Middle frontal gyrus (tissue), 1 donor: ENCODE data around the gene PCGF3.

Experiments used
- DNase-seq: peaks from one replicate; pipeline ENCODE4 v3.0.0-alpha.2; 2015; ENCODE audit warnings: low spot score; ENCODE audit errors: extremely low spot score

Gene PCGF3

GRCh38 chr4:705278-706082 lies at the start of gene PCGF3:
Gene PCGF3, plus strand, starts transcription at chr4:705832. Its CDS starts 27,849 bp downstream, at chr4:733681.
- DNase-seq = peak; percentile 88

GRCh38 chr4:656436-657337 lies 48.9 kb upstream of the PCGF3 start:
- no peak for DNase-seq

GRCh38 chr4:657338-657833 lies 48.2 kb upstream of the PCGF3 start:
- DNase-seq = no peak

DNA sequence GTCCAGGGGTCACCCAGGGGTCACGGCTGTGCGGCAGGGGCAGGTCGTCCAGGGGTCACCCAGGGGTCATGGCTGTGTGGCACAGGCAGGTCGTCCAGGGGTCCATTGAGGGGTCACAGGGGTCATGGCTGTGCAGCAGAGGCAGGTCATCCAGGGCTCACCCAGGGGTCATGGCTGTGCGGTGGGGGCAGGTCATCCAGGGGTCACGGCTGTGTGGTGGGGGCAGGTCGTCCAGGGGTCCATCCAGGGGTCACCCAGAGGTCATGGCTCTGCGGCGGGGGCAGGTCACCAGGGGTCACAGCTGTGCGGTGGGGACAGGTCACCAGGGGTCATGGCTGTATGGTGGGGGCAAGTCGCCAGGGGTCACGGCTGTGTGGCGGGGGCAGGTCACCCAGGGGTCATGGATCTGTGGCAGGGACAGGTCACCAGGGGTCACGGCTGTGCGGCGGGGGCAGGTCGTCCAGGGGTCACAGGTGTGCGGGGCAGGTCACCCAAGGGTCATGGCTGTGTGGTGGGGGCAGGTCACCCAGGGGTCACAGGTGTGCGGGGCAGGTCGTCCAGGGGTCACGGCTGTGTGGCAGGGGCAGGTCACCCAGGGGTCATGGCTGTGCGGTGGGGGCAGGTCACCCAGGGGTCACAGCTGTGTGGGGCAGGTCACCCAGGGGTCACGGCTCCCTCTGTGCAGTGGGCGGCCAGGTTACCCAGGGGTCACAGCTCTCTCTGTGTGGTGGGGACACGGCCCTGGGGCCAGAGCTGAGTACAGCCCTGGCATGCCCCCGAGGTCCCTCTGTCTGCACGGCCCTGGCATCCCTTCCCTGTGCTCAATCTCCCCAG lies 47.6 kb upstream of the PCGF3 start:
- DNase-seq = no peak

DNA sequence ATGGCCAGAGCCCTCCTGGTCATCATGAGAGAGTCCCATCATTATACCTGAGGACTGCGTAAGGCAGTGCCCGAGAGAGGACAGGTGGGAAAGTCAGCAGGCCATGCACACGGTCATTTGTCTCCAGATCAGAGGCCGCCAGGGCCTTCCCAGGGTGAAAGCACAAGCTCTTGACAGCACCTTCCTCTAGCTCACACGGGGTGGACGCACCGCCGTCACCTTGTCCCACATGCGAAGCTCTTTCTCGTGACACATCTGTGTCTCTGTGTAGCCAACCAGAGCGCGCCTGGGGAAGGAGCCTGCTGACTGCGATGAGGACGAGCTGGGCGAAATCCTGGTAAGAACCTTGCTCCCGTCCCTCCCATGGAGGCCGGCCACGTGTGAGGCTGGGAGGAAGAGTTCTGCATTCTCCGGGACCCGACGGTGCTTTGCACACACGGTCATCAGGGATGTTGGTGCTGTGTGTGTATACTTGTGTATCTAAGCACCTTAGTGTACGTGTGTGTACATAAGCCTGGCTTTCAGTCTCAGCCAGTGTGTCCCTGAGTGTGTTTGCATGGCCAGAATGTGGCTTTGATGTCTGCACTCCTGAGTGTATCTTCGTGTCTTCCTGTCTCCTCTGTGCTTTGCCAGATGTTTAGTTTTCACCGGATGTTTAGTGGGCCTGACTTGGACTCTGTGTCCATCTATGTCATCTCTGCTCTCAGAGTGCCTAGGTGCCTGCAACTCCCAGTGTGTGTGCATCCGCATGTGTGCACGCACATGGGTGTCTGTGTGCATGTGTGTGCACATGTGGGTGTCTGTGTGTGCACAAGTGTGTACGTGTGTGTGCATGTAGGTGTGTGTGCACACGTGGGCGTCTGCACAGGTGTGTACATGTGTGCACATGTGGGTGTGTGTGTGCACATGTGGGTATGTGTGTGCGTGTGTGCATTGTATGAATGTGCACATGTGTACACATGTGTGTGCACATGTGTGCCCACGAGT lies 46.7 kb upstream of the PCGF3 start:
- no peak for DNase-seq

DNA sequence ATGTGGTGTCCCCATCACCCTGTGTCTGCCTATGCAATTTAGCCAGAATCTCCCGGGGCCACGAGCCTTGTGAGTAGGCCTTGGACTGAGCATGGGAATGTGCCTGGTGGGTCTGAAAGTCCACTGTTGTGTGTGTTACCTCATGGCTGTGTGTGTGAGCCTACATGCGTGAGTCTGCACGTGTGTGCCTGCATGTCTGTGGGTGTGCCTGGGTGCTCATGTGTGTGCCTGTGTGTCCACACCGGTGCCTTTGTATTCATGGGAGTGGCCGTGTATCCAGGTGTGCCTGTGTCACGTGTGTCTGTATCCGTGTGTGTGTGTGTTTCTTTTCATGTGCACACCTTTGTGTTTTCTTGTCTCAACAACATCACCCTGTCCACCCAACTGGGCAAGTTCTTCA lies 45.8 kb upstream of the PCGF3 start:
- no peak for DNase-seq

DNA sequence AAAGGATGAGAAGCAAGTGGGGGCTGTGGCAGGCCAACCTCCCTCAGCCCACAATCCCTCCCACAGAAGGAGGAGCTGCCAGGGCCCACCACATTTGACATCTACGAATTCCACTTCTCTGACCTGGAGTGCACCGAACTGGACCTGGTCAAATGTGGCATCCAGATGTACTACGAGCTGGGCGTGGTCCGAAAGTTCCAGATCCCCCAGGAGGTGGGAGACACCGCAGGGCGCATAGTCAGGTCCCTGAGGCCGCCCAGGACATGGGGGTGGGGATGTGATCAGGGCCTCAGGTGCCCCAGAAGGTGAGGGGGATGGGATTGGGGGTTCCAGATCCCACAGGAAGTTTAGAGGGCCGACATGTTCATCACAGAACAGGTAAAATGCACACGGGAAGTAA lies 45.2 kb upstream of the PCGF3 start:
- no peak for DNase-seq

DNA sequence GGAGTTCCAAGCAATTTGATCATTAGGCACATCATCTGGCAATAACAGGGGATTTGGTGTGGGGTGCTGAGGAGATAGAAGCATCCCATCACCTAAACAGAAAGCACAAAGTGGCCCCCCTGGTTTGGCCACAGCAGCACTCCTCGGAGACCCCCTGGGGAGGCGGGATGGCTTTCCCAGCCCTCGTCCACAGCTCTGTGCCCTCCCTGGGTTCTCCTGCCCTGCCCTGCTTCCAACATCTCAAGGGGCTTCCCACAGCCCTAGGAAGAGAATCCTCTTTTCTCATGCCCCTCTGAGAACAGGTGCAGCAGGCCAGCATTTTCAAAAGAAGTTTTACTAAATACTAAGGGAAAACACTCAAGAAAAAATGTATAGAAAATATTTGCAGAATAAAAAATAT lies 44.4 kb upstream of the PCGF3 start:
- no peak for DNase-seq

- no peak for DNase-seq
Measured at GRCh38 chr4:661881-662761, 43.5 kb upstream of the PCGF3 start.

DNA sequence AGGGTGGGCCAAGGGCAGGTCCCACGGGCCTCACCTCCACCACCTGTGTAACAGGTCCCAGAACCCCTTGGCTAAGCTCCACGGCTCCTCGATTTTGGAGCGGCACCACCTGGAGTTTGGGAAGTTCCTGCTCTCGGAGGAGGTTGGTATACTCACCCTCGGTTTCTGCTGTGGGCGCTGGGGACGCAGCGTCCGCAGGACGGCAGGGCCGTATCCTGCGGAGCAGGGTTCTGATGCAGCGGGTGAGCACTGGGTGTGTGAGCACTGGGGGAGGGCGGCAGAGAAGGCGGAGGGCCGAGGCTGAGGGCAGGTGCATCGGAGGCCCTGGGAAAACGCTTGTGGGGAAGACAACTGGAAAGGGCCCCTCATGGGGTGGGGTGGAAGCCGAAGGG lies 42.6 kb upstream of the PCGF3 start:
- DNase-seq = no peak

DNA sequence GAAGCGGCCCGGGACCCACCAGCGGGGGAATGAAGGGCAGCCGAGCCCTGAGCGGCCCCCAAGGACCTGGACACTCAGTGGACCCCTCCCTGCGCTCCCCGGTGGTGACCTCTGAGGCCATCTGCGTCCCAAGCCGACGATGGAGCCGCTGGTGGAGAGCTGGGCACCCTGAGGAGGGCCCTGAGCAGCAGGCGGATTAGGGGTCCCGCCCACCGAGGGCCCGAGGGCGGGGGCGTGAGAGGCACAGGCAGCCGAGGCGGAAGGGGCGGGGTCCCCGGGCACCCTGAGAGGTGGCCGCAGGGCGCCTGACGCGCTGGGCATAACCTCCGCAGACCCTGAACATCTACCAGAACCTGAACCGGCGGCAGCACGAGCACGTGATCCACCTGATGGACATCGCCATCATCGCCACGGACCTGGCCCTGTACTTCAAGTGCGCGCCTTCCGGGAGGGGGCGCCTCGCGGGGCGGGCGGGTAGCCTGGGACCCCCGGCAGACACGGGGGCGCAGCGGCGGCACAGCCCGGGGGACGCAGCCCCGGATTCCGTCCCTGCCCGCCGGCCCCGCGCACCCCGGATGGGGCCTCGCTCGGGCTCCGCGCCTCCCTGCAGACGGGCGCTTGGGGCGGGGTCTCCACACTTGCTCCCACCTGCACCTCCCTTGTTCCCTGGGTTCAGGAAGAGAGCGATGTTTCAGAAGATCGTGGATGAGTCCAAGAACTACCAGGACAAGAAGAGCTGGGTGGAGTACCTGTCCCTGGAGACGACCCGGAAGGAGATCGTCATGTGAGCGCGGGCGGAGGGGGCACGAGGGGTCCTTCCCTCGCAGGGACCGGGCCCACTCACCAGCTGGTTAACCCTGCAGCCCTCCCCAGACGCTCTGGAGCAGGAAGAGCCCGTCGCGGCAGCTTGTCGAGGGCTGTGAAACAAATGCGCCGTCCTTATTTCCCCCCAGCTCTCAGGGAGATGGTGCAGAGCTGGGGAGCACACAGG lies 41.9 kb upstream of the PCGF3 start:
- no peak for DNase-seq

GRCh38 chr4:664713-665231 lies 40.9 kb upstream of the PCGF3 start:
- no peak for DNase-seq

DNA sequence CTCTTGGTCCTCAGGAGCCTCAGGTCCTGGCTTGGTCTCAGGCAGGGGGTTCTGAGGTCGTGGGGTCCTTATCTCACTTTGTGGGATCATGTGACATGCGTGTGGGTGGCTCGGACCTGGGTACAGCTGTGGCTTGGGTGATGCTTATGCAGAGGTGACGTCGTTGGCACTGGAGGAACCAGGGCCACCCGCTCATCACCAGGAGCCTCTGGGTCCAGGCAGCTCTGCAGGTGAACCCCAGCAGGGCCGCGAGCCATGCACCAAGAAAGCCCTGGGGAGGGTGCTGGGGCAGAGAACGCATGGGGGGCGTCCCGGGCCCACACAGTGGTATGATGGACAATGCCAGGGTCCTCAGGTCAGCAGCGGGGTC lies 40.3 kb upstream of the PCGF3 start:
- no peak for DNase-seq

- no peak for DNase-seq
Measured at GRCh38 chr4:665751-666435, 39.7 kb upstream of the PCGF3 start.

- no peak for DNase-seq
Measured at GRCh38 chr4:666436-666810, 39.2 kb upstream of the PCGF3 start.

- DNase-seq = no peak
Measured at GRCh38 chr4:666822-667544, 38.6 kb upstream of the PCGF3 start.

- no peak for DNase-seq
Measured at GRCh38 chr4:667545-667925, 38.1 kb upstream of the PCGF3 start.
